Measurements from ENCODE around the gene RHD.
"Not testable (repeated sequence)": the region's sequence is repeated elsewhere in the genome, so short reads cannot be mapped to it uniquely, and the experiment has no call there.

Gene RHD

DNA sequence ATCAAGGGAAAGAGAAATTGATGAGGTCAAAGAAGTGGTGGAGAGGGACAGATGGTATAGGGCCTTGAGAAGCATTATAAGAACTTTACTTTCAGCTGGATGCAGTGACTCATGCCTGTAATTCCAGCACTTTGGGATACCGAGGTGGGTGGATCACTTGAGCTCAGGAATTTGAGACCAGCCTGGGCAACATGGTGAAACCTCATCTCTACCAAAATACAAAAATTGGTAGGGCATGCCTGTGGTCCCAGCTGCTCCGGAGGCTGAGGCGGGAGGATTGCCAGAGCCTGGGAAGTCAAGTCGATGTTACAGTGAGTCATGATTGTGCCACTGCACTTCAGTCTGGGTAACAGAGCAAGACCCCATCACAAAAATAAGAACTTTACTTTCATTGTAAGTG is 71.6 kb downstream of the RHD start:
- Mint-ChIP-seq H3K27ac (peak overlapping the region; percentile 10), H3K36me3 (ENCODE audit: low read depth) (peaks cover 34% of the 10 kb centered on the region)

DNA sequence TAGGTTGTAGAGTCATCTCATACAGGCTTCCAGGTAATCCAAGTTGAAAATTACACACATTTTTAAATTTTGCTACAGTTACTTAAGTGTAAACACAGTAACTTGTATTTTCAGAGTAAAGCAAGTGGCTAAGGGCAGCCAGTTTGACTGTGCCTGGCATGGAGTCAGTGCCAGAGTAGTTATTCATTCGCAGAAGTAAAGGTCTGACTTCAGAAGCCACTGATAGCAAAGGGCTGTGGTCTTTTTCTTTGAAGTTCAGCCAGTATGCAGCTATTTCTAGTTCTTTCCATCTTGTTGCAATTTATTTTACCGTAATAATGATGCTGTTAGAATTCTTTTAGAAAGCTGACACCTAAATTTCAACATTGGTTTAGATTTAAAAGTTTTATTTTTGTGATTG is 75.2 kb downstream of the RHD start:
- no peaks in the 10 kb centered on the region for H3K9me3 Mint-ChIP-seq
- H3K27ac Mint-ChIP-seq: no peak overlapping the region
- H3K27me3 Mint-ChIP-seq: no peaks in the 10 kb centered on the region
- peaks cover 7% of the 10 kb centered on the region for H3K4me1 Mint-ChIP-seq (ENCODE audit: low read depth)
- H3K4me3 Mint-ChIP-seq: no peak overlapping the region
- H3K36me3 Mint-ChIP-seq (ENCODE audit: low read depth): peaks cover 34% of the 10 kb centered on the region

More for the DNA sequence above, 71.6 kb downstream of the RHD start:
- H3K9me3 Mint-ChIP-seq: no peaks in the 10 kb centered on the region
- H3K4me1 Mint-ChIP-seq (ENCODE audit: low read depth): peaks cover 34% of the 10 kb centered on the region
- H3K4me3 Mint-ChIP-seq: no peak overlapping the region
- no peaks in the 10 kb centered on the region for H3K27me3 Mint-ChIP-seq

DNA sequence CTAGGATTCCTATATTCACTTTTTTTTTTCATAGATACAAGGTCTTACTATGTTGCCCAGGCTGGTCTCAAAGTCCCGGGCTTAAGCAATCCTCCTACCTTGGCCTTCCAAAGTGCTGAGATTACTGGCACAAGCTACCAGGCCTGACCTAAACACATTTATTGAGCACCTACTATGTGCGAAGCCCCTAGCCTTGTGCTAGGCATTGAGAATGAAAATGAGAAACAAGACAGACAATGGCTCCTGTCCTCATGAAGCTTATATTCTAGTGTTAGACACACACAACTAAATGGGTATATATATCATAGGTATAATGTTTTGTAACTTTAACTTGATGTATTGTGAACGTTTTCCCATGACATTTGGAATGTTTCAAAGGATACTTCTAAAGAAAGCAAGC is 77.3 kb downstream of the RHD start:
- Mint-ChIP-seq H3K36me3 (ENCODE audit: low read depth) (peaks cover 35% of the 10 kb centered on the region), H3K27ac (no peak overlapping the region), H3K27me3 (no peaks in the 10 kb centered on the region), H3K4me1 (ENCODE audit: low read depth) (no peaks in the 10 kb centered on the region), H3K9me3 (no peaks in the 10 kb centered on the region), H3K4me3 (no peak overlapping the region)

DNA sequence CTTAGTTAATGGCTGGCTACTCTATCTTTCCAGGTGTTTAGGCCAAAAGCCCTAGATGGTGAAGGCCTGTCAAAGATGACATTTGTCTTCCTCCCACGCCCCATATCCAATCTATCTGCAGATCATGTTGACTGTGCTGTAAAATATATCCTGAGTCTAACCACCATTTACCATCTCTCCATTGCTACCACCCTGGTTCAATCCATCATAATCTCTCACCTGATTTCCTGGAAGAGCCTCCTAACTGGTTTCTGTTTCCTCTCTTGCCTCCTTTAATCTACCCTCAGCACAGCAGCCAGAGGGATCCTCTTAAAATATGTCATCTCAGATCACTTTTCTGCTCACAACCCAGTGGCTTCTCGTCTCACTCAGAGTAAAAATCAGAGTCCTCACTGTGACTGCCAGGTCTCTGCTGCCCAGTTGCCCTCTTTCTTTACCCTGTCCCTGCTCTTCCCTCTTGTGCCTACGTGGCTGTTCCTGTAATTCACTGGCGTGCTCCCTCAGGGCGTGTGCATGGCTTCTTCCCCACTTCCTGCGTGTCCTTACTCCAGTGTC is 83.6 kb downstream of the RHD start:
- Mint-ChIP-seq H3K4me1 (ENCODE audit: low read depth) (peaks cover 28% of the 10 kb centered on the region), H3K27ac (peak overlapping the region; percentile 80), H3K4me3 (no peak overlapping the region), H3K9me3 (no peaks in the 10 kb centered on the region), H3K36me3 (ENCODE audit: low read depth) (peaks cover 57% of the 10 kb centered on the region), H3K27me3 (no peaks in the 10 kb centered on the region)

DNA sequence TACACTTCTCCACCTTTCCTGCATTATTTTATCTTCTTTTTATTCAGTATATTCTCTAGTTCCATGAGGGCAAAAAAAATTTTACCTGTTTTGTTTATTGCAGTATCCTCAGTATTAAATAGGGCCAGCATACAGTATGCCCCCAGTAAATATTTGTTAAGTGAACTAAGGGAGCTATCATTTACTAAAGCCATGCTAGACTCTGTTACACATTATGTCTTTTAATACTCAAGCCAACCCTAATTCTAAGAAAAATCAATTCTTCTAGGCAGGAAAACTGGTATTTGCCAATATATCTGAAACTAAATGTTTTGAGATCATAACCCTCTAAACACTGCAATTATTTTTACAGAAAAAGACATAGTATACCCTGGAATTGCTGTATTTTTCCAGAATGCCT is 84.1 kb downstream of the RHD start:
- peaks cover 61% of the 10 kb centered on the region for H3K36me3 Mint-ChIP-seq (ENCODE audit: low read depth)
- H3K27me3 Mint-ChIP-seq: no peaks in the 10 kb centered on the region
- peaks cover 33% of the 10 kb centered on the region for H3K4me1 Mint-ChIP-seq (ENCODE audit: low read depth)
- H3K27ac Mint-ChIP-seq: no peak overlapping the region
- no peaks in the 10 kb centered on the region for H3K9me3 Mint-ChIP-seq
- H3K4me3 Mint-ChIP-seq: no peak overlapping the region

DNA sequence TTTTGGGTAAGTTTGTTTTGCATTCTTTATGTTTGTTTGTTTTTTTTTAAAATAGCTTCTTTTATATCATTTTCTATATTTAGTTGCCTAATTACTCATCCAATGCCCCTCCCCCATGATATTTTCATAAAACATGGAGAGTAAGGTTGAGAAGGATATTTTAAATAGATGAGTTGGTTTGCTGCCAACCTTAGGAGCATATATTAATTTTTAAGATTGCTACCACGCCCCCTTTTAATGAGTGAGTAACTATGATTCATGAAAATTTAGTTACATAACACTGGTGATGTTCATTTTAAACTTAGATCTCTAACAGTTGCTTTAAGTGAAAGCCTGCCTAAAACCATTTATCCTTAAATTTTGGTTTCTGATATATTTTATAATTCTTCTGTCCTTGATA is 84.5 kb downstream of the RHD start:
- Mint-ChIP-seq H3K4me1 (ENCODE audit: low read depth) (peaks cover 36% of the 10 kb centered on the region), H3K4me3 (peak overlapping the region; percentile 25), H3K27me3 (no peaks in the 10 kb centered on the region), H3K36me3 (ENCODE audit: low read depth) (peaks cover 61% of the 10 kb centered on the region), H3K9me3 (no peaks in the 10 kb centered on the region), H3K27ac (peak overlapping the region; percentile 74)

DNA sequence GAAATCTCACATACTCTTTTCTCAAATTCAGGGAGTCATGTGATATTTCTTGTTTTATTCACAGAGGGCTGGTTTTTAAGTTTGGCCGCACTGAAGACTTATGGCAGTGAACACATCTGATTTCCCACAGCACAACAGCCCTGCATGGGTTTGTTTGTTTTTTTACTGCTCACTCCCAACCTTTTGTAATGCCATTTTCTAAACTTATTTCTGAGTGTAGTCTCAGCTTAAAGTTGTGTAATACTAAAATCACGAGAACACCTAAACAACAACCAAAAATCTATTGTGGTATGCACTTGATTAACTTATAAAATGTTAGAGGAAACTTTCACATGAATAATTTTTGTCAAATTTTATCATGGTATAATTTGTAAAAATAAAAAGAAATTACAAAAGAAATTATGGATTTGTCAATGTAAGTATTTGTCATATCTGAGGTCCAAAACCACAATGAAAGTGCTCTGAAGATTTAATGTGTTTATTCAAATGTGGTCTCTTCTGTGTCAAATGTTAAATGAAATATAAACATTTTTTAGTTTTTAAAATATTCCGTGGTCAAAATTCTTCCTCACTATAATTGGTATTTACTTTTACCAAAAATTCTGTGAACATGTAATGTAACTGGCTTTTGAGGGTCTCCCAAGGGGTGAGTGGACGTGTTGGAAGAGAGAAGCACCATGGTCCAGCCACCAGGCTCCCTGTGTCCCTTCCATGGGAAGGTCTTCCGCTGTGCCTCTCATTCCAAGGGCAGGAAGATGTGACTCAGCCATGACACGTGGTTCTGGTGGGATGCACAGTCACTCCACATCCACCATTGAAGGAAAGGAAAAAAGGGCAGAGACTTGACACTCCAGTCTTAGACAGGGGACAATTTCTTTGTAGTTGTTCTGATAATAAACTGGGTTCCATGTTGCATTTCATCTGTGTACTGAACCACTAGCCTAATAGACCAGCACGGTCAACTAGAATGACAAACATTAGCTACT is 88.6 kb downstream of the RHD start:
- Mint-ChIP-seq H3K36me3 (ENCODE audit: low read depth) (peaks cover 43% of the 10 kb centered on the region), H3K9me3 (no peaks in the 10 kb centered on the region), H3K4me1 (ENCODE audit: low read depth) (peaks cover 33% of the 10 kb centered on the region), H3K4me3 (no peak overlapping the region), H3K27me3 (no peaks in the 10 kb centered on the region), H3K27ac (peak overlapping the region; percentile 68)

DNA sequence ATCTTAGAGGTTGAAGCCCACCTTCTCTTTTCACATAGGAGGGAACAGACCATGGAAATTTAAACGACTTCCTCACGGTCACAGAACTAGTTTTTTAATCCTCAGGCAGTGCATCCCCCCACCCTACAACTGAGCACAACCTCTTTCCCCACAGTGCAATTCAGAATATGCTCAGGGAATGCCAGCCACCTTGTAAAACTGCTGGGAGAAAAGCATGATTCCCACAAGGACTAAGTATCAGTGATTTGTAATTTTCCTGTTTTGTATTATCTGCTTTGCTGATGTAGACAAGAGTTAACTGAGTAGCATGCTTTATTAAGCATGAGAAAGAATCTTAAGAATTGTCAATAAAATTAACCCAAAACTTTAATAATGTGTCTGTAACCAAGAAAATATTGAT is 89.6 kb downstream of the RHD start:
- Mint-ChIP-seq H3K27ac (peak overlapping the region; percentile 68), H3K9me3 (no peaks in the 10 kb centered on the region), H3K27me3 (no peaks in the 10 kb centered on the region), H3K4me3 (no peak overlapping the region), H3K36me3 (ENCODE audit: low read depth) (peaks cover 36% of the 10 kb centered on the region), H3K4me1 (ENCODE audit: low read depth) (peaks cover 23% of the 10 kb centered on the region)

DNA sequence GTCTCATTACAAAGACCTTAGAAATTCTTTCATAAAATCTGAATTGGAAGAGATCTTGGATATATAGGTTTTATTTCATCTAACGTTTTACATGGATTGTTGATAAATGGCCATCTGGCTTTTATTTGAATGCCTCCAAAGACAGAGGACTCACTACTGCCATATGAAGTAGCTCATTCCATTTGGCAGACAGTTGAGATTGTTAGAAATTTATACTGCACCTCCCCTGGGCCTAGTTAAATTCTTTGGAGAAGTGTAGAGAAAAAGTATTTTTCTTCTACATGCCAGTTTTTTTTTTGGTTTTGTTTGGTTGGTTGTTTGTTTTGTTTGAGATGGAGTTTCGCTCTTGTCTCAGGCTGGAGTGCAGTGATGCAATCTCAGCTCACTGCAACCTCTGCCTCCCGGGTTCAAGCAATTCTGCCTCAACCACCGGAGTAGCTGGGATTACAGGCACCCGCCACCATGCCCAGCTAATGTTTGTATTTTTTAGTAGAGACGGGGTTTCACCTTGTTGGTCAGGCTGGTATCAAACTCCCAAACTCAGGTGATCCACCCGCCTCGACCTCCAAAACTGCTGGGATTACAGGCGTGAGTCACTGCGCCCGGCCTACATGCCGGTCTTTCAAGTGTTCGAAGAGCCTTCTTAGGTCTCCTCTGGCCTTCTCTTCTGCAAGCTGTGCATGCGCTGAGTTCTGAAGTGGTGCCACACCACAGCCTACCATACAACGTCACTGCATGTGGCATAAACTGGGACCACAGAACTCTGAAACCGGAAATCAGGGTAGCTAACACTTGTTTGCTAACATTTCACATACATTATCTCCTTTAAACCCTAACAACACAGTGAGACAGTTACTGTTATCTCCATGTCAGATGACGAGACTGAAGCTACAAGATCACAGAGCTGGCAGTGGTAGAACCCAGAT is 90.6 kb downstream of the RHD start:
- not testable (repeated sequence) for H3K27me3 Mint-ChIP-seq, H3K4me3 Mint-ChIP-seq, H3K27ac Mint-ChIP-seq, H3K9me3 Mint-ChIP-seq
- H3K4me1 Mint-ChIP-seq (ENCODE audit: low read depth): peaks cover 16% of the 10 kb centered on the region
- H3K36me3 Mint-ChIP-seq (ENCODE audit: low read depth): peaks cover 29% of the 10 kb centered on the region

DNA sequence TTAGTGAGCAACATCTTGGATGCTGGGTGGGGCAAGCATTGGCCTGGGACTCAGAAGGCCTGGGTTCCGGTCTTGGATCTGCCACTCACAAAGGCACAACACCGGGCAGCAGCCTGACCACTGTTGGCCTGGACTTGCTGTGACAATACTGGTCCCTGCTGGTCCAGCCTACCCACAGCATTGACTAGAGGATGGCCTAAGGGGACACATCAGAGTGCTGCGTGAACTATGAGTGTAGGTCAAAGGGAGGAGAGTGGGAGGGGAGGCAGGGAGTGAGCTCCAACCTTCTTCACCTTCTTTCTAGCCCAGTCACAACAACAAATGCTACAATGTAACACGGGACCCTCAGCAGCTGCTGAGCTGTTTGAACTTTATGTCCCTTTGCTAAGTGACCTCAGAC is 96.9 kb downstream of the RHD start:
- no peaks in the 10 kb centered on the region for H3K36me3 Mint-ChIP-seq (ENCODE audit: low read depth)
- H3K9me3 Mint-ChIP-seq: no peaks in the 10 kb centered on the region
- H3K4me3 Mint-ChIP-seq: no peak overlapping the region
- no peaks in the 10 kb centered on the region for H3K27me3 Mint-ChIP-seq
- no peak overlapping the region for H3K27ac Mint-ChIP-seq
- H3K4me1 Mint-ChIP-seq (ENCODE audit: low read depth): no peaks in the 10 kb centered on the region

DNA sequence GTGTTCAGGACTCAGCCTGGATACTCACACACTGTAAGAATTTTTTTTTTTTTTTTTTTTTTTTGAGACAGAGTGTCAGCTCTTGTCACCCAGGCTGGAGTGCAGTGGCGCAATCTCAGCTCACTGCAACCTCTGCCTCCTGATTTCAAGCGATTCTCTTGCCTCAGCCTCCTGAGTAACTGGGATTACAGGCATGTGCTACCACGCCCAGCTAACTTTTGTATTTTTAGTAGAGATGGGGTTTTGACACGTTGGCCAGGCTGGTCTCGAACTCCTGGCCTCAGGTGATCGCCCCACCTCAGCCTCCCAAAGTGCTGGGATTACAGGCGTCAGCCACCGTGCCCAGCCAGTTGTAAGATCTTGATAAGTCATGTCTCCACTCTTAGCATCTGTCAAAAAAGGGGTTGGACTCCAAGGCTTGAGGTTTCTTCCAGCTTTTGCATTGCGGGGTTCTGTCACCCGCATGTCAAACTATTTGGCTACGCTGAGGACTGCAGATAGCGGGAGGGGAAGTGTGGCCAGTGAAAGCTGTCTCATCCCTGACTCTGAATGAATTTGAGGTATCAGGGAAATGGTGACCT is 97.5 kb downstream of the RHD start:
- not testable (repeated sequence) for H3K27me3 Mint-ChIP-seq; H3K9me3 Mint-ChIP-seq; H3K27ac Mint-ChIP-seq; H3K4me3 Mint-ChIP-seq; H3K36me3 Mint-ChIP-seq (ENCODE audit: low read depth); H3K4me1 Mint-ChIP-seq (ENCODE audit: low read depth)

DNA sequence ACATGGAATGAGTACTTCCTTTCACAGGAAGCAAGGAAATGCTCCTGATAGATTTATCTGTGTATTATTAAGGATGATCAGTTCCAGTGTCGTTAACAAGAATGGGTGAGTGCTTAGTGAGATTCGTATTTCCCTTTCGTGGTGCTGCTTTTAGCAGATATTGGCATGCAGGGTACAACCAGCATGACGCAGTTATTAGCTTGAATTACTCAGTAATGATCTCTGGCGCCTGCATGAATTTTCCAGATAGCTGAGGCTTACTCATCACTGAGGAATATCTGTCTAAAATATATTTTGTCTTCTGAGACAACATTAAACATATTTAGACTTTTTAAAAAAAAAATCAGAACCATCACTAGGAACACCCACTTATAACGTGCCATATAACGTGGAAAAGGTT is 99.4 kb downstream of the RHD start:
- not testable (repeated sequence) for H3K27me3 Mint-ChIP-seq; H3K36me3 Mint-ChIP-seq (ENCODE audit: low read depth); H3K4me3 Mint-ChIP-seq; H3K9me3 Mint-ChIP-seq; H3K27ac Mint-ChIP-seq; H3K4me1 Mint-ChIP-seq (ENCODE audit: low read depth)

DNA sequence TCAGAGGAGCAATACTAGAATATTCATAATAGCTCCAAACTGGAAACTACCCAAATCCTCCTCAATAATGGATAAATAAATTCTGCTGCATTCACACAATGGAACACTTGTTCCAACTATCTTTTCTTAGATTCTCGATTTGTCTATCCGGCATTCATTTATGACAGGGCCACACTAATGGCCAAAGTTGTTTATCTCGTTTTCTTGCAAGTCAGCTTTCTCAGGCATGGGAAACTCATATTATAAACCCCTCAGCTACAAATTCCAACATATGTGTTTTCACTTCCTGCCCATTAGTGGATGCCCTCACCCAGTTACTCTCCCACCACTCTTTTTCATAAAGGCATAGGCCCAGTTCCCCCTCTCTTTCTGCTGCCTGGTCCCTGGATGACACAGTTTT is 106.1 kb downstream of the RHD start:
- not testable (repeated sequence) for H3K9me3 Mint-ChIP-seq; H3K27ac Mint-ChIP-seq; H3K27me3 Mint-ChIP-seq; H3K36me3 Mint-ChIP-seq (ENCODE audit: low read depth); H3K4me3 Mint-ChIP-seq; H3K4me1 Mint-ChIP-seq (ENCODE audit: low read depth)
